T-helper 2 cell treated with Interferon-gamma antibody and Interleukin-4, amounts not matched to agents 5 μg/mL and 100 μg/mL, for 36 hours (primary cell): Measurements from ENCODE around the gene TAF15.

Source experiments
- DNase-seq: peaks from one replicate; pipeline ENCODE4 v3.0.0; 2021; ENCODE audit warnings: low spot score
- H3K27ac Mint-ChIP-seq: one replicate; pipeline ENCODE4 v1.8.0; 2021; ENCODE audit warnings: mild to moderate bottlenecking, mixed read lengths
- H3K27me3 Mint-ChIP-seq: one replicate; pipeline ENCODE4 v1.8.0; 2021; ENCODE audit warnings: low read depth, mixed read lengths
- H3K36me3 Mint-ChIP-seq: one replicate; pipeline ENCODE4 v1.8.0; 2021; ENCODE audit warnings: low read depth, mixed read lengths
- H3K4me1 Mint-ChIP-seq: one replicate; pipeline ENCODE4 v1.8.0; 2021; ENCODE audit warnings: low read depth, mixed read lengths
- H3K4me3 Mint-ChIP-seq: one replicate; pipeline ENCODE4 v1.8.0; 2022; ENCODE audit warnings: mild to moderate bottlenecking, moderate library complexity, mixed read lengths
- H3K9me3 Mint-ChIP-seq: one replicate; pipeline ENCODE4 v1.8.0; 2021; ENCODE audit warnings: mixed read lengths

The TAF15 gene

GRCh38 chr17:35819455-35819854 lies 10.2 kb downstream of the TAF15 start:
- Mint-ChIP-seq H3K27me3 (no peaks in the 10 kb centered on the region), H3K9me3 (no peaks in the 10 kb centered on the region), H3K27ac (no peak overlapping the region), H3K36me3 (peaks cover 56% of the 10 kb centered on the region), H3K4me3 (no peak overlapping the region), H3K4me1 (peaks cover 23% of the 10 kb centered on the region)
- DNase-seq: no peak

GRCh38 chr17:35821308-35821707 lies 12.0 kb downstream of the TAF15 start:
- Mint-ChIP-seq H3K4me1 (peaks cover 13% of the 10 kb centered on the region), H3K27me3 (no peaks in the 10 kb centered on the region), H3K4me3 (no peak overlapping the region), H3K9me3 (no peaks in the 10 kb centered on the region), H3K36me3 (peaks cover 60% of the 10 kb centered on the region), H3K27ac (no peak overlapping the region)
- DNase-seq: no peak

- H3K27me3 Mint-ChIP-seq: no peaks in the 10 kb centered on the region
- no peak for DNase-seq
- no peak overlapping the region for H3K4me3 Mint-ChIP-seq
- peaks cover 64% of the 10 kb centered on the region for H3K36me3 Mint-ChIP-seq
- peaks cover 4% of the 10 kb centered on the region for H3K4me1 Mint-ChIP-seq
- H3K9me3 Mint-ChIP-seq: no peaks in the 10 kb centered on the region
- H3K27ac Mint-ChIP-seq: no peak overlapping the region
These were observed 15.9 kb downstream of the TAF15 start for GRCh38 chr17:35825206-35825605.

- peaks cover 59% of the 10 kb centered on the region for H3K36me3 Mint-ChIP-seq
- no peaks in the 10 kb centered on the region for H3K27me3 Mint-ChIP-seq
- no peaks in the 10 kb centered on the region for H3K4me1 Mint-ChIP-seq
- DNase-seq: no peak
- H3K27ac Mint-ChIP-seq: no peak overlapping the region
- H3K4me3 Mint-ChIP-seq: no peak overlapping the region
- no peaks in the 10 kb centered on the region for H3K9me3 Mint-ChIP-seq
These were observed 31.8 kb downstream of the TAF15 start for GRCh38 chr17:35841101-35841500.

GRCh38 chr17:35841505-35841904 lies 32.2 kb downstream of the TAF15 start:
- H3K27me3 Mint-ChIP-seq: no peaks in the 10 kb centered on the region
- H3K4me1 Mint-ChIP-seq: no peaks in the 10 kb centered on the region
- no peak overlapping the region for H3K4me3 Mint-ChIP-seq
- H3K9me3 Mint-ChIP-seq: no peaks in the 10 kb centered on the region
- H3K27ac Mint-ChIP-seq: no peak overlapping the region
- peaks cover 56% of the 10 kb centered on the region for H3K36me3 Mint-ChIP-seq
- no peak for DNase-seq

- DNase-seq: no peak
- Mint-ChIP-seq H3K27ac (no peak overlapping the region), H3K4me3 (no peak overlapping the region), H3K9me3 (no peaks in the 10 kb centered on the region), H3K36me3 (peaks cover 59% of the 10 kb centered on the region), H3K27me3 (no peaks in the 10 kb centered on the region), H3K4me1 (no peaks in the 10 kb centered on the region)
These were observed 33.0 kb downstream of the TAF15 start for GRCh38 chr17:35842239-35842638.

GRCh38 chr17:35843698-35844097 lies 34.4 kb downstream of the TAF15 start:
- Mint-ChIP-seq H3K27ac (no peak overlapping the region), H3K36me3 (peaks cover 63% of the 10 kb centered on the region)

GRCh38 chr17:35844547-35844946 lies 35.3 kb downstream of the TAF15 start:
- DNase-seq: no peak
- H3K9me3 Mint-ChIP-seq: no peaks in the 10 kb centered on the region
- no peaks in the 10 kb centered on the region for H3K27me3 Mint-ChIP-seq
- H3K27ac Mint-ChIP-seq: no peak overlapping the region
- H3K36me3 Mint-ChIP-seq: peaks cover 63% of the 10 kb centered on the region
- H3K4me1 Mint-ChIP-seq: peaks cover 1% of the 10 kb centered on the region
- H3K4me3 Mint-ChIP-seq: no peak overlapping the region

More at GRCh38 chr17:35843698-35844097, 34.4 kb downstream of the TAF15 start:
- Mint-ChIP-seq H3K4me1 (no peaks in the 10 kb centered on the region), H3K27me3 (no peaks in the 10 kb centered on the region), H3K9me3 (no peaks in the 10 kb centered on the region), H3K4me3 (no peak overlapping the region)
- no peak for DNase-seq

GRCh38 chr17:35846055-35846809 lies 36.9 kb downstream of the TAF15 start:
- Mint-ChIP-seq H3K9me3 (no peaks in the 10 kb centered on the region), H3K27me3 (no peaks in the 10 kb centered on the region), H3K36me3 (peaks cover 62% of the 10 kb centered on the region), H3K4me3 (no peak overlapping the region), H3K27ac (no peak overlapping the region), H3K4me1 (peaks cover 4% of the 10 kb centered on the region)
- no peak for DNase-seq

- Mint-ChIP-seq H3K27ac (no peak overlapping the region), H3K36me3 (peaks cover 59% of the 10 kb centered on the region), H3K27me3 (no peaks in the 10 kb centered on the region), H3K4me1 (peaks cover 4% of the 10 kb centered on the region), H3K4me3 (no peak overlapping the region), H3K9me3 (no peaks in the 10 kb centered on the region)
- no peak for DNase-seq
These were observed 37.7 kb downstream of the TAF15 start for GRCh38 chr17:35847006-35847405.

GRCh38 chr17:35847633-35848373 lies 38.5 kb downstream of the TAF15 start:
- H3K36me3 Mint-ChIP-seq: peaks cover 52% of the 10 kb centered on the region
- H3K4me1 Mint-ChIP-seq: peaks cover 4% of the 10 kb centered on the region
- no peak overlapping the region for H3K4me3 Mint-ChIP-seq
- H3K27ac Mint-ChIP-seq: no peak overlapping the region
- H3K27me3 Mint-ChIP-seq: no peaks in the 10 kb centered on the region
- no peaks in the 10 kb centered on the region for H3K9me3 Mint-ChIP-seq
- DNase-seq: no peak

- Mint-ChIP-seq H3K27me3 (no peaks in the 10 kb centered on the region), H3K27ac (no peak overlapping the region), H3K36me3 (peaks cover 44% of the 10 kb centered on the region), H3K4me1 (peaks cover 4% of the 10 kb centered on the region), H3K4me3 (no peak overlapping the region), H3K9me3 (no peaks in the 10 kb centered on the region)
- peak; percentile 42 for DNase-seq
These were observed 40.4 kb downstream of the TAF15 start for GRCh38 chr17:35849469-35850348.

GRCh38 chr17:35855965-35856364 lies 46.7 kb downstream of the TAF15 start:
- Mint-ChIP-seq H3K9me3 (no peaks in the 10 kb centered on the region), H3K36me3 (peaks cover 13% of the 10 kb centered on the region), H3K4me1 (peaks cover 4% of the 10 kb centered on the region), H3K27ac (no peak overlapping the region), H3K4me3 (no peak overlapping the region), H3K27me3 (no peaks in the 10 kb centered on the region)
- no peak for DNase-seq

GRCh38 chr17:35856603-35857002 lies 47.3 kb downstream of the TAF15 start:
- DNase-seq: no peak
- Mint-ChIP-seq H3K9me3 (no peaks in the 10 kb centered on the region), H3K4me1 (peaks cover 4% of the 10 kb centered on the region), H3K4me3 (no peak overlapping the region), H3K36me3 (peaks cover 7% of the 10 kb centered on the region), H3K27ac (no peak overlapping the region), H3K27me3 (no peaks in the 10 kb centered on the region)
